Fibroblast of skin of right quadriceps (primary cell): Measurements from ENCODE around the gene TNFRSF12A.
"Not testable (repeated sequence)": the region's sequence is repeated elsewhere in the genome, so short reads cannot be mapped to it uniquely, and the experiment has no call there.

Experiments used
- DNase-seq: peaks from one replicate; pipeline ENCODE4 v3.0.0-alpha.2; 2013

TNFRSF12A gene

GRCh38 chr16:3069146-3069545 lies 49.0 kb downstream of the TNFRSF12A start:
- DNase-seq = not testable (repeated sequence)

- no peak for DNase-seq
These were observed 50.5 kb downstream of the TNFRSF12A start for GRCh38 chr16:3070608-3071111.

GRCh38 chr16:3071655-3072054 lies 51.5 kb downstream of the TNFRSF12A start:
- no peak for DNase-seq
